Mucosa of stomach (tissue), 1 donor: ENCODE data around the gene TNRC6A.
A peak's percentile ranks its signal among the peaks of the same experiment; 100 is the strongest.

Source experiments
- H3K27me3 ChIP-seq: one replicate; pipeline ENCODE4 v1.7.0; 2013; ENCODE audit warnings: mild to moderate bottlenecking, low read length; ENCODE audit not compliant: control insufficient read depth, insufficient read depth
- H3K36me3 ChIP-seq: one replicate; pipeline ENCODE4 v1.7.0; 2013; ENCODE audit warnings: low read length; ENCODE audit not compliant: control insufficient read depth, insufficient read depth
- H3K4me1 ChIP-seq: one replicate; pipeline ENCODE4 v1.7.0; 2013; ENCODE audit warnings: mild to moderate bottlenecking, low read length; ENCODE audit not compliant: control insufficient read depth, insufficient read depth
- H3K4me3 ChIP-seq: one replicate; pipeline ENCODE4 v1.7.0; 2013; ENCODE audit warnings: low read length
- H3K9ac ChIP-seq: one replicate; pipeline ENCODE4 v1.7.0; 2013; ENCODE audit warnings: mild to moderate bottlenecking, low read length, moderate library complexity
- H3K9me3 ChIP-seq: one replicate; pipeline ENCODE4 v1.7.0; 2013; ENCODE audit warnings: mild to moderate bottlenecking, low read length, moderate library complexity; ENCODE audit not compliant: control insufficient read depth
- donor health status: Pancreatic carcinoma.

The TNRC6A gene

GRCh38 chr16:24825696-24826095, 96.2 kb downstream of the TNRC6A start:
- Histone ChIP-seq H3K36me3 (peaks cover 20% of the 10 kb centered on the region), H3K9me3 (no peaks in the 10 kb centered on the region), H3K4me1 (no peaks in the 10 kb centered on the region), H3K27me3 (no peaks in the 10 kb centered on the region), H3K4me3 (no peak overlapping the region), H3K9ac (no peak overlapping the region)

- no peak overlapping the region for H3K9ac ChIP-seq
- H3K36me3 ChIP-seq: peaks cover 19% of the 10 kb centered on the region
- no peak overlapping the region for H3K4me3 ChIP-seq
Observed at GRCh38 chr16:24826096-24826690, 96.7 kb downstream of the TNRC6A start.

GRCh38 chr16:24826817-24827566, 97.5 kb downstream of the TNRC6A start:
- Histone ChIP-seq H3K27me3 (no peaks in the 10 kb centered on the region), H3K9me3 (no peaks in the 10 kb centered on the region)

More at GRCh38 chr16:24826096-24826690, 96.7 kb downstream of the TNRC6A start:
- no peaks in the 10 kb centered on the region for H3K4me1 ChIP-seq
- no peaks in the 10 kb centered on the region for H3K27me3 ChIP-seq
- H3K9me3 ChIP-seq: no peaks in the 10 kb centered on the region

GRCh38 chr16:24829153-24829552, 99.7 kb downstream of the TNRC6A start:
- Histone ChIP-seq H3K9ac (no peak overlapping the region), H3K4me3 (no peak overlapping the region), H3K4me1 (peaks cover 2% of the 10 kb centered on the region), H3K9me3 (no peaks in the 10 kb centered on the region), H3K27me3 (no peaks in the 10 kb centered on the region), H3K36me3 (no peaks in the 10 kb centered on the region)

More at GRCh38 chr16:24826817-24827566, 97.5 kb downstream of the TNRC6A start:
- Histone ChIP-seq H3K36me3 (peaks cover 11% of the 10 kb centered on the region), H3K4me3 (no peak overlapping the region), H3K4me1 (no peaks in the 10 kb centered on the region), H3K9ac (no peak overlapping the region)

GRCh38 chr16:24833352-24833751, 103.9 kb downstream of the TNRC6A start:
- Histone ChIP-seq H3K9ac (no peak overlapping the region), H3K9me3 (no peaks in the 10 kb centered on the region), H3K36me3 (no peaks in the 10 kb centered on the region), H3K27me3 (no peaks in the 10 kb centered on the region), H3K4me3 (no peak overlapping the region), H3K4me1 (peaks cover 4% of the 10 kb centered on the region)

GRCh38 chr16:24834459-24835335, 105.2 kb downstream of the TNRC6A start:
- H3K9me3 ChIP-seq: no peaks in the 10 kb centered on the region
- H3K4me3 ChIP-seq: no peak overlapping the region
- H3K9ac ChIP-seq: no peak overlapping the region
- no peaks in the 10 kb centered on the region for H3K36me3 ChIP-seq
- peaks cover 18% of the 10 kb centered on the region for H3K4me1 ChIP-seq
- H3K27me3 ChIP-seq: no peaks in the 10 kb centered on the region

GRCh38 chr16:24836836-24837235, 107.4 kb downstream of the TNRC6A start:
- H3K4me1 ChIP-seq: peaks cover 28% of the 10 kb centered on the region
- H3K9ac ChIP-seq: no peak overlapping the region
- no peak overlapping the region for H3K4me3 ChIP-seq
- H3K27me3 ChIP-seq: no peaks in the 10 kb centered on the region
- H3K36me3 ChIP-seq: no peaks in the 10 kb centered on the region
- H3K9me3 ChIP-seq: no peaks in the 10 kb centered on the region

GRCh38 chr16:24837969-24838368, 108.5 kb downstream of the TNRC6A start:
- Histone ChIP-seq H3K27me3 (no peaks in the 10 kb centered on the region), H3K4me1 (peaks cover 31% of the 10 kb centered on the region), H3K9me3 (no peaks in the 10 kb centered on the region), H3K9ac (no peak overlapping the region), H3K4me3 (no peak overlapping the region), H3K36me3 (no peaks in the 10 kb centered on the region)

GRCh38 chr16:24838554-24839266, 109.3 kb downstream of the TNRC6A start:
- H3K4me1 ChIP-seq: peaks cover 31% of the 10 kb centered on the region
- H3K9me3 ChIP-seq: no peaks in the 10 kb centered on the region
- H3K27me3 ChIP-seq: no peaks in the 10 kb centered on the region
- peak overlapping the region; percentile 17 for H3K9ac ChIP-seq
- no peaks in the 10 kb centered on the region for H3K36me3 ChIP-seq
- H3K4me3 ChIP-seq: no peak overlapping the region

- Histone ChIP-seq H3K36me3 (no peaks in the 10 kb centered on the region), H3K4me1 (peaks cover 31% of the 10 kb centered on the region), H3K9me3 (no peaks in the 10 kb centered on the region), H3K27me3 (no peaks in the 10 kb centered on the region), H3K9ac (no peak overlapping the region), H3K4me3 (no peak overlapping the region)
Observed at GRCh38 chr16:24839347-24839972, 110.0 kb downstream of the TNRC6A start.

GRCh38 chr16:24841291-24841690, 111.8 kb downstream of the TNRC6A start:
- no peaks in the 10 kb centered on the region for H3K36me3 ChIP-seq
- H3K9me3 ChIP-seq: no peaks in the 10 kb centered on the region
- H3K4me3 ChIP-seq: no peak overlapping the region
- H3K4me1 ChIP-seq: peaks cover 41% of the 10 kb centered on the region
- no peak overlapping the region for H3K9ac ChIP-seq
- peaks cover 3% of the 10 kb centered on the region for H3K27me3 ChIP-seq
